HepG2 (cell line): ENCODE data around the gene ZNF839. TPM values are rescaled to one million over a fixed set of nuclear protein-coding genes. Genes with fewer than 3 reads are reported as not detected.

Source experiments
- AKAP8 ChIP-seq: sonication (generic); formaldehyde crosslinking; IDR thresholded peaks from 2 replicates; pipeline ENCODE4 v1.5.1; 2020; ENCODE audit warnings: mild to moderate bottlenecking, missing genetic modification reagents
- CENPT ChIP-seq: sonication (generic); formaldehyde crosslinking; IDR thresholded peaks from 2 replicates; pipeline ENCODE4 v1.8.0; 2022; ENCODE audit warnings: low read depth, mild to moderate bottlenecking, moderate library complexity, missing genetic modification reagents
- FOXC1 ChIP-seq: sonication (generic); formaldehyde crosslinking; IDR thresholded peaks from 2 replicates; pipeline ENCODE4 v1.8.0; 2022; ENCODE audit warnings: mild to moderate bottlenecking, missing genetic modification reagents, borderline replicate concordance
- FOXK1 ChIP-seq: sonication (generic); formaldehyde crosslinking; IDR thresholded peaks from 2 replicates; pipeline ENCODE4 v1.4.0; 2020; ENCODE audit warnings: low read depth, missing genetic modification reagents, borderline replicate concordance
- FOXO1 ChIP-seq: sonication (generic); formaldehyde crosslinking; IDR thresholded peaks from 2 replicates; pipeline ENCODE4 v1.4.0; 2020; ENCODE audit warnings: missing genetic modification reagents
- HOXD1 ChIP-seq: sonication (generic); formaldehyde crosslinking; IDR thresholded peaks from 2 replicates; pipeline ENCODE4 v1.5.0; 2020; ENCODE audit warnings: missing genetic modification reagents
- JDP2 ChIP-seq: sonication (generic); formaldehyde crosslinking; IDR thresholded peaks from 2 replicates; pipeline ENCODE4 v1.8.1; 2022; ENCODE audit warnings: missing genetic modification reagents, borderline replicate concordance
- KDM3A ChIP-seq: IDR thresholded peaks from 2 replicates; pipeline ENCODE4 v1.6.1; 2018; ENCODE audit warnings: low read depth, missing compliant biosample characterization
- MIXL1 ChIP-seq: IDR thresholded peaks from 2 replicates; pipeline ENCODE4 v1.6.1; 2016
- NCOR1 ChIP-seq: fragments of 200-600 bp; sonication (generic); IDR thresholded peaks from 2 replicates; pipeline ENCODE4 v1.7.0; 2017; ENCODE audit warnings: antibody characterized with exemption, low read length, borderline replicate concordance
- NFAT5 ChIP-seq: sonication (generic); formaldehyde crosslinking; IDR thresholded peaks from 2 replicates; pipeline ENCODE4 v1.4.0; 2020; ENCODE audit warnings: missing genetic modification reagents
- TCF7L2 ChIP-seq: IDR thresholded peaks from 2 replicates; pipeline ENCODE4 v1.6.1; 2011; ENCODE audit warnings: mild to moderate bottlenecking, low read depth, low read length, moderate library complexity
- XBP1 ChIP-seq: sonication (generic); formaldehyde crosslinking; IDR thresholded peaks from 2 replicates; pipeline ENCODE4 v1.5.0; 2020; ENCODE audit warnings: missing genetic modification reagents
- ZNF18 ChIP-seq: sonication (generic); formaldehyde crosslinking; IDR thresholded peaks from 2 replicates; pipeline ENCODE4 v1.8.0; 2022; ENCODE audit warnings: mild to moderate bottlenecking, missing genetic modification reagents; ENCODE audit not compliant: insufficient replicate concordance
- ZNF331 ChIP-seq: sonication (generic); formaldehyde crosslinking; IDR thresholded peaks from 2 replicates; pipeline ENCODE4 v1.4.0; 2020; ENCODE audit warnings: missing genetic modification reagents
- ZNF878 ChIP-seq: sonication (generic); formaldehyde crosslinking; IDR thresholded peaks from 2 replicates; pipeline ENCODE4 v1.8.1; 2023; ENCODE audit warnings: mild to moderate bottlenecking, missing genetic modification reagents, moderate library complexity
- polyA plus RNA-seq, 8 experiments: library from polyadenylated mRNA; depleted of rRNA in 3 of 8; stranded (reverse) in 7 of 8; unstranded in 1 of 8; fragments of >200 nt; fragmentation: Illumina TruSeq in 4 of 8; extraction: Trizol in 4 of 8; gene quantifications; 2 replicates each; pipeline versions ENCODE4 v1.2.1 to v1.2.3, GENCODE V29; 2011 to 2016; ENCODE audit warnings: low read depth in 4 of 8, missing spikeins in 1 of 8, mixed read lengths in 1 of 8; ENCODE audit not compliant: insufficient read depth in 1 of 8
- total RNA-seq, 5 experiments: library from RNA; depleted of rRNA; stranded (reverse); fragments of >200 nt; fragmentation: Illumina TruSeq; extraction: Trizol; gene quantifications; 2 replicates each; pipeline ENCODE4 v1.2.3, GENCODE V29; 2016; ENCODE audit warnings: low read depth in 1 of 5
- TF ChIP-seq, protein P1 (sequence below): sonication (generic); formaldehyde crosslinking; IDR thresholded peaks from 2 replicates; pipeline ENCODE4 v1.4.0; 2020; ENCODE audit warnings: missing genetic modification reagents, borderline replicate concordance
- TF ChIP-seq, protein P2 (sequence below): sonication (generic); formaldehyde crosslinking; IDR thresholded peaks from 2 replicates; pipeline ENCODE4 v1.8.1; 2022; ENCODE audit warnings: mild to moderate bottlenecking, missing genetic modification reagents
- TF ChIP-seq, protein P3 (sequence below): sonication (generic); formaldehyde crosslinking; IDR thresholded peaks from 2 replicates; pipeline ENCODE4 v1.4.0; 2020; ENCODE audit warnings: missing genetic modification reagents

Gene ZNF839
- total and polyA plus RNA-seq, 2 of the 13 experiments (the other 11 are each of a cell fraction or from before 2014, with no cell fraction given) = 11.1 to 12.8 TPM

DNA sequence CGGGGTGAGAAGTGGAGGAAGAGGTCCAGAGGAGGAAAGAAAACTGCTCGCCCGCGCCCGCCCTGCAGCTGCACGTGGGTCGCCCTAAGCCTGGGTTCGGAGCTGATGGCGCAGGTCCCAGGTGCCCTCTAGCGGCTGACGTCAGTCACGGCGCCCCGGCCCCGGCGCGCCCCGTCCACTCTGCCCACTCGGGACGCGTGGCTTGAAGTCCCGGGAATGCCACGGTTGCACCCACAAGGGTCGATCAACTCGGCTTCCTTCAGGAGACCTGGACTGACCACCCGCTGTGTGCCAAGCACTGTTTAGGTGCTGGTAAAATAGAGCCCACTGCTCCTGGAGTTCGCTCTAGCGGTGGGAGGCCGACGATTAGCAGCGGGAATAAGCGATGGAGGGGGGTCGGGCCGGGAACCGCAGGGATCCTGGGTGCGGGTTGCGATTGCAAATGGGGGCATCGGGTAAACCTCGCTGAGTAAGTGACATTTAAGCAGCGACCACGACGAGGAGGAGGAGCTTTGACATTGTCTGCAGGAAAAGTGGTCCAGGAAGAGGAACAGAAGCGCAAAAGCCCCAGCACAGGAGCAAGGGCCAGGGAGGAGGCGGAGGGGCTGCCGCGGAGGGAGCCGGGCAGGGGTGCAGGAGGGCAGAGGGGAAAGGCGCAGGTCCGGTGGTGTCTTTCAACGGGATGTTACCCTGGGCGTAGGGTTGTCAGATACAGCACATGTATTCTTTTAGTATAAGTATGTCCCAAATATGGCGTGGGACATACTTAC, 5.1 kb upstream of the ZNF839 start (continued):
- TF ChIP-seq NFAT5 (CRISPR knock-in tag) = no peak; the same call in 1 of the 2 replicates
- TF ChIP-seq AKAP8 = no peak
- no peak for TF ChIP-seq MIXL1 (CRISPR knock-in tag)
- TF ChIP-seq FOXK1 (CRISPR knock-in tag) = no peak
- peak; percentile 64 for TF ChIP-seq FOXO1 (CRISPR knock-in tag)
- TF ChIP-seq HOXD1 (CRISPR knock-in tag) = peak; percentile 39; the same call in 1 of the 2 replicates
- TF ChIP-seq XBP1 (CRISPR knock-in tag) = no peak
- TF ChIP-seq, protein P1, sequence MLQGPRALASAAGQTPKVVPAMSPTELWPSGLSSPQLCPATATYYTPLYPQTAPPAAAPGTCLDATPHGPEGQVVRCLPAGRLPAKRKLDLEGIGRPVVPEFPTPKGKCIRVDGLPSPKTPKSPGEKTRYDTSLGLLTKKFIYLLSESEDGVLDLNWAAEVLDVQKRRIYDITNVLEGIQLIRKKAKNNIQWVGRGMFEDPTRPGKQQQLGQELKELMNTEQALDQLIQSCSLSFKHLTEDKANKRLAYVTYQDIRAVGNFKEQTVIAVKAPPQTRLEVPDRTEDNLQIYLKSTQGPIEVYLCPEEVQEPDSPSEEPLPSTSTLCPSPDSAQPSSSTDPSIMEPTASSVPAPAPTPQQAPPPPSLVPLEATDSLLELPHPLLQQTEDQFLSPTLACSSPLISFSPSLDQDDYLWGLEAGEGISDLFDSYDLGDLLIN = no peak
- TF ChIP-seq TCF7L2 = no peak
- TF ChIP-seq, protein P2, sequence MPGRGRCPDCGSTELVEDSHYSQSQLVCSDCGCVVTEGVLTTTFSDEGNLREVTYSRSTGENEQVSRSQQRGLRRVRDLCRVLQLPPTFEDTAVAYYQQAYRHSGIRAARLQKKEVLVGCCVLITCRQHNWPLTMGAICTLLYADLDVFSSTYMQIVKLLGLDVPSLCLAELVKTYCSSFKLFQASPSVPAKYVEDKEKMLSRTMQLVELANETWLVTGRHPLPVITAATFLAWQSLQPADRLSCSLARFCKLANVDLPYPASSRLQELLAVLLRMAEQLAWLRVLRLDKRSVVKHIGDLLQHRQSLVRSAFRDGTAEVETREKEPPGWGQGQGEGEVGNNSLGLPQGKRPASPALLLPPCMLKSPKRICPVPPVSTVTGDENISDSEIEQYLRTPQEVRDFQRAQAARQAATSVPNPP (CRISPR knock-in tag) = no peak
- TF ChIP-seq KDM3A (CRISPR knock-in tag) = peak; percentile 92; the same call in 1 of the 2 replicates
- no peak for TF ChIP-seq JDP2 (CRISPR knock-in tag)
- TF ChIP-seq FOXC1 (CRISPR knock-in tag) = peak; percentile 75
- no peak for TF ChIP-seq NCOR1
- peak; percentile 71 for TF ChIP-seq ZNF331 (CRISPR knock-in tag)
- TF ChIP-seq, protein P3, sequence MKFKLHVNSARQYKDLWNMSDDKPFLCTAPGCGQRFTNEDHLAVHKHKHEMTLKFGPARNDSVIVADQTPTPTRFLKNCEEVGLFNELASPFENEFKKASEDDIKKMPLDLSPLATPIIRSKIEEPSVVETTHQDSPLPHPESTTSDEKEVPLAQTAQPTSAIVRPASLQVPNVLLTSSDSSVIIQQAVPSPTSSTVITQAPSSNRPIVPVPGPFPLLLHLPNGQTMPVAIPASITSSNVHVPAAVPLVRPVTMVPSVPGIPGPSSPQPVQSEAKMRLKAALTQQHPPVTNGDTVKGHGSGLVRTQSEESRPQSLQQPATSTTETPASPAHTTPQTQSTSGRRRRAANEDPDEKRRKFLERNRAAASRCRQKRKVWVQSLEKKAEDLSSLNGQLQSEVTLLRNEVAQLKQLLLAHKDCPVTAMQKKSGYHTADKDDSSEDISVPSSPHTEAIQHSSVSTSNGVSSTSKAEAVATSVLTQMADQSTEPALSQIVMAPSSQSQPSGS (CRISPR knock-in tag) = peak; percentile 27; the same call in 1 of the 2 replicates
- TF ChIP-seq ZNF878 (CRISPR knock-in tag) = 0 out of 2 replicates have a peak, but pooled peaks have one; percentile 34
- no peak for TF ChIP-seq CENPT (CRISPR knock-in tag)
- no peak for TF ChIP-seq ZNF18 (CRISPR knock-in tag)
